GM21737 (cell line): ENCODE results near the gene MTX3.

ENCODE experiments used
- ATAC-seq: cut with Tn5 transposase; IDR thresholded peaks from one replicate; pipeline ENCODE4 v1.9.1; 2021; ENCODE audit warnings: mild to moderate bottlenecking, moderate library complexity; ENCODE audit not compliant: unreplicated experiment

The MTX3 gene

GRCh38 chr5:79936646-79937216, 54.3 kb downstream of the MTX3 start:
- no peak for ATAC-seq

GRCh38 chr5:79936002-79936645, 54.9 kb downstream of the MTX3 start:
- ATAC-seq: no peak

GRCh38 chr5:79934681-79935080, 56.4 kb downstream of the MTX3 start:
- ATAC-seq: no peak

- ATAC-seq: no peak
These were observed 58.3 kb downstream of the MTX3 start for GRCh38 chr5:79932510-79933504.

- ATAC-seq: no peak
These were observed 59.2 kb downstream of the MTX3 start for GRCh38 chr5:79931866-79932265.

GRCh38 chr5:79931409-79931808, 59.7 kb downstream of the MTX3 start:
- no peak for ATAC-seq

- no peak for ATAC-seq
These were observed 62.0 kb downstream of the MTX3 start for GRCh38 chr5:79929095-79929494.
